OCI-LY3 (cell line): ENCODE measurements around the gene HADH.

Experiments
- CTCF ChIP-seq: fragments of 200-600, 300-600 bp; sonication (generic); IDR thresholded peaks from 2 replicates; pipeline ENCODE4 v1.5.1; 2014; ENCODE audit warnings: antibody characterized with exemption, low read length, low read depth
- EZH2phosphoT487 ChIP-seq: fragments of 200-600 bp; shearing (Covaris generic); IDR thresholded peaks from 2 replicates; pipeline ENCODE4 v1.6.1; 2018; ENCODE audit warnings: antibody characterized with exemption, mixed run types, low read depth

GRCh38 chr4:107987916-107988762 lies 1.6 kb upstream of the HADH start:
- TF ChIP-seq CTCF (no peak), EZH2phosphoT487 (no peak)
